Heart left ventricle (tissue), 13 donors: Measurements from ENCODE around the gene NTRK1.

Experiments
- POLR2A ChIP-seq, 2 donors: fragments of 450-650 bp; IDR thresholded peaks; one replicate each; pipeline ENCODE4 v1.6.1; 2017; ENCODE audit warnings: antibody characterized with exemption in 2 of 2, mild to moderate bottlenecking in 2 of 2, moderate library complexity in 2 of 2
- TF ChIP-seq, protein P1 (sequence below), 12 donors: fragments of 200-600 bp; sonication (generic) in 4 of 12; IDR thresholded peaks; one replicate each; pipeline versions ENCODE4 v1.5.0 to v1.8.0; 2018 to 2022; ENCODE audit warnings: antibody characterized with exemption in 12 of 12, mild to moderate bottlenecking in 5 of 12
- donor health status: ischemic (EF 13 %, LVEDD 7.1; RV severe dilation, severe dysfunction).
- donor health status: DM: no; HTN: yes; CAD: no.
- donor health status: DM: no; HTN: no; CAD: no.
- donor health status: ischemic (EF 25% LVEDD 6.9; RV normal size, moderate dysfunction).
- donor health status: ischemic (EF 25% LVEDD 5.7; RV mildly dilated, moderate dysfunction).
- donor health status: ischemic (EF 35%, LVEDD 5.7; RV mildly dilated, moderate dysfunction).
- donor health status: nonischemic (EF 11% LVEDD 7.7; RV severe dilation, severe dysfunction).
- donor health status: DM: yes; HTN: yes; CAD: no.
- donor health status: PGD.
- donor health status: ischemic (EF 29% LVEDD 5.4; RV normal size, mild dysfunction).
- donor health status: nonischemic (EF 23%, LVEDD 6.1; RV moderate dilation, normal function).

DNA sequence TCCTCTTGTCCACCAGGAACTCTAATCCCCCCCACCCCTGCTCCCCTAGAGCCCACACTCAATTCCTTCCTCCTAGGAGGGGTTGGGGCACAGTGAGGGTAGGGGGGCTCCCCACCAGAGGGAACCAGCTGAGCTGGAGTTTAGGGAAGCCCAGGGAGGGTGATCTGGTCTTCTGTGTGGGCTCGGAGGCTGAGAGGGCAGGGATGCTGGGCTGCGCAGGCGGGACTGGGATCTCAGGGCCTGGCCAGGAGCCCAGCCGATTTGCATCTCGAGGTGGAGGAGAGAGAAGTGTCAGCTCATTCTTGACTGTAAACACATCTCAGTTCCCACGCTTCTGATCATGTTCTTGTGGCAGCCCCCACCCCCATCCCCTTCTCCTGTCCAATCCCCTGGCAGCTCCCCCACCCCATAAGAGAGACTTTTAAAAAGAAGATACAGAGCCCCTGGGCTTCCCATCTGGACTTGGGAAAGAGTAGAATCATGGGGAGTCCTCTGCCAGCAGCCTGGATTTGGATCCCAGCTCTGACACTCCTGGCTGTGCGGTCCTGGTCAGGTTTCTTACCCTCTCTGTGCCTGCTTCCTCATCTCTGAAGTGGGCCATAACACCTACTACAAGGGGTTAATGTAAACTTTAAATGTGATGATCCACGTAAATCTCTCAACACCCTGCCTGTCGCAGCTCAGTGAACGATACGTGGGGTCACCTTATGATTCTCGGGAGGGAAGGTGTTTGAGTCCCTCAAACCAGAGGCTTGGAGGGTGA is 39.5 kb downstream of the NTRK1 start:
- TF ChIP-seq POLR2A (IDR thresholded peaks at IDR 0.05), result no peak
- TF ChIP-seq, protein P1, sequence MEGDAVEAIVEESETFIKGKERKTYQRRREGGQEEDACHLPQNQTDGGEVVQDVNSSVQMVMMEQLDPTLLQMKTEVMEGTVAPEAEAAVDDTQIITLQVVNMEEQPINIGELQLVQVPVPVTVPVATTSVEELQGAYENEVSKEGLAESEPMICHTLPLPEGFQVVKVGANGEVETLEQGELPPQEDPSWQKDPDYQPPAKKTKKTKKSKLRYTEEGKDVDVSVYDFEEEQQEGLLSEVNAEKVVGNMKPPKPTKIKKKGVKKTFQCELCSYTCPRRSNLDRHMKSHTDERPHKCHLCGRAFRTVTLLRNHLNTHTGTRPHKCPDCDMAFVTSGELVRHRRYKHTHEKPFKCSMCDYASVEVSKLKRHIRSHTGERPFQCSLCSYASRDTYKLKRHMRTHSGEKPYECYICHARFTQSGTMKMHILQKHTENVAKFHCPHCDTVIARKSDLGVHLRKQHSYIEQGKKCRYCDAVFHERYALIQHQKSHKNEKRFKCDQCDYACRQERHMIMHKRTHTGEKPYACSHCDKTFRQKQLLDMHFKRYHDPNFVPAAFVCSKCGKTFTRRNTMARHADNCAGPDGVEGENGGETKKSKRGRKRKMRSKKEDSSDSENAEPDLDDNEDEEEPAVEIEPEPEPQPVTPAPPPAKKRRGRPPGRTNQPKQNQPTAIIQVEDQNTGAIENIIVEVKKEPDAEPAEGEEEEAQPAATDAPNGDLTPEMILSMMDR (IDR thresholded peaks at IDR 0.05), result no peak
